H1 (cell line): Measurements from ENCODE around the gene CENPP. TPM values are rescaled to one million over a fixed set of nuclear protein-coding genes. Genes with fewer than 3 reads are reported as not detected.

Source experiments
- CBX8 ChIP-seq: fragments of 300-800, 300-1000 bp; sonication (generic); IDR thresholded peaks from 2 replicates; pipeline ENCODE4 v1.7.1; 2016; ENCODE audit warnings: low read depth, low read length, borderline replicate concordance
- KDM1A ChIP-seq: fragments of 200-600, 300-600 bp; sonication (generic); IDR thresholded peaks from 2 replicates; pipeline ENCODE4 v1.7.1; 2016; ENCODE audit warnings: mild to moderate bottlenecking, low read length, borderline replicate concordance
- POU5F1 ChIP-seq: IDR thresholded peaks from 2 replicates; pipeline ENCODE4 v1.6.1; 2011; ENCODE audit warnings: low read depth, mild to moderate bottlenecking, low read length, moderate library complexity
- polyA plus RNA-seq, 7 experiments: library from polyadenylated mRNA; depleted of rRNA in 3 of 7; stranded (reverse) in 5 of 7; unstranded in 2 of 7; fragments of >200 nt in 5 of 7; fragments of 200-250 nt in 2 of 7; gene quantifications; 1 replicate in 5 of 7; 2 replicates in 1 of 7; 4 replicates in 1 of 7; pipeline versions ENCODE4 v1.2.1 to v1.2.3, GENCODE V29; 2011 to 2013; ENCODE audit warnings: missing spikeins in 2 of 7, mixed read lengths in 2 of 7
- total RNA-seq: library from RNA; stranded (reverse); fragmentation: NEBNext Ultra II Directional; extraction: Animal tissue kit (Norgen Biotek cat#: 25700); gene quantifications from 2 replicates; pipeline ENCODE4 v1.2.1, GENCODE V29; 2021
- TF ChIP-seq, protein P1 (sequence below): IDR thresholded peaks from 2 replicates; pipeline ENCODE4 v1.6.1; 2012; ENCODE audit warnings: inconsistent platforms
- TF ChIP-seq, protein P2 (sequence below): fragments of 300-600 bp; sonication (generic); IDR thresholded peaks from 2 replicates; pipeline ENCODE4 v1.7.1; 2012; ENCODE audit warnings: low read length, moderate library complexity, mild to moderate bottlenecking, inconsistent platforms; ENCODE audit not compliant: insufficient replicate concordance

CENPP gene
- total and polyA plus RNA-seq, 2 of the 8 experiments (the other 6 are each of a cell fraction or from before 2014, with no cell fraction given), result 2.7 to 10.8 TPM

DNA sequence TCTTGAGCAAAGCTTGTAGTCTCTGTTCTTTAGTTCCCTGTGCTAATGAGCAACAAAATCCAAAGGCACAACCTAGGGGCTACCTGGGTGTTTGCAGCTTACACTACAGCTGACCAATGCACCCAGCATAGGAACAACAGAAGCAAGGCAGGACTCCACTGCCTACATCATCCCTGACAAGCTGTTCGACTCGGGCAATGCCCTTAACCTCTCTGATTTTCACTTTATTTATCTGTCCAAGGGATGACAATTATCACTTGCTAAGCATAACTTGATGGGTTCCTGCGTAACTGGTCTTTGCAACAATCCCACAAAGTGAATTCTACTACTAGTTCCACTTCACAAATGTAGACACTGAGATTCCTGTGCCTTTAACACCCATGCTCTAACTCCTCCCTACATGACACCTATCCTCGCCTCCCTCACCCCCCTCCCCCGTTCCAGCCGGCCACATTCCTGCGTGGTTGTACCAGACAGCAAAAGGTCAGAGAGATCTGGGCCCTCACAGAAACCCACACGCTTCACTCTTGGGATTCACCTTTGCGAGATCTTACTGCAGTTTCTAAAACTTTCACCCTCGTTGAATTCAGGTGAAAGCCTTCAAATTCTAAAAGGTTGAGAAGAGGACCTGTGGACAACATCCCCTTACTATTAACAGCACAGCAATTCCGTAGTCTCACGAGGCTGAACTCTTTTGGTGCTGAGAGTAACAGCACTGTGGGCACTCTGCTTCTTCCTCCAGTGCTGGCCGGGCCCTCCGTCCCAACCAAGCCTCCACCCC is 343.2 kb downstream of the CENPP start (continued):
- peak; percentile 49; the same call in 1 of the 2 replicates for TF ChIP-seq KDM1A
- TF ChIP-seq POU5F1, result no peak
- TF ChIP-seq, protein P1, sequence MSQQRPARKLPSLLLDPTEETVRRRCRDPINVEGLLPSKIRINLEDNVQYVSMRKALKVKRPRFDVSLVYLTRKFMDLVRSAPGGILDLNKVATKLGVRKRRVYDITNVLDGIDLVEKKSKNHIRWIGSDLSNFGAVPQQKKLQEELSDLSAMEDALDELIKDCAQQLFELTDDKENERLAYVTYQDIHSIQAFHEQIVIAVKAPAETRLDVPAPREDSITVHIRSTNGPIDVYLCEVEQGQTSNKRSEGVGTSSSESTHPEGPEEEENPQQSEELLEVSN, result no peak
- TF ChIP-seq, protein P2, sequence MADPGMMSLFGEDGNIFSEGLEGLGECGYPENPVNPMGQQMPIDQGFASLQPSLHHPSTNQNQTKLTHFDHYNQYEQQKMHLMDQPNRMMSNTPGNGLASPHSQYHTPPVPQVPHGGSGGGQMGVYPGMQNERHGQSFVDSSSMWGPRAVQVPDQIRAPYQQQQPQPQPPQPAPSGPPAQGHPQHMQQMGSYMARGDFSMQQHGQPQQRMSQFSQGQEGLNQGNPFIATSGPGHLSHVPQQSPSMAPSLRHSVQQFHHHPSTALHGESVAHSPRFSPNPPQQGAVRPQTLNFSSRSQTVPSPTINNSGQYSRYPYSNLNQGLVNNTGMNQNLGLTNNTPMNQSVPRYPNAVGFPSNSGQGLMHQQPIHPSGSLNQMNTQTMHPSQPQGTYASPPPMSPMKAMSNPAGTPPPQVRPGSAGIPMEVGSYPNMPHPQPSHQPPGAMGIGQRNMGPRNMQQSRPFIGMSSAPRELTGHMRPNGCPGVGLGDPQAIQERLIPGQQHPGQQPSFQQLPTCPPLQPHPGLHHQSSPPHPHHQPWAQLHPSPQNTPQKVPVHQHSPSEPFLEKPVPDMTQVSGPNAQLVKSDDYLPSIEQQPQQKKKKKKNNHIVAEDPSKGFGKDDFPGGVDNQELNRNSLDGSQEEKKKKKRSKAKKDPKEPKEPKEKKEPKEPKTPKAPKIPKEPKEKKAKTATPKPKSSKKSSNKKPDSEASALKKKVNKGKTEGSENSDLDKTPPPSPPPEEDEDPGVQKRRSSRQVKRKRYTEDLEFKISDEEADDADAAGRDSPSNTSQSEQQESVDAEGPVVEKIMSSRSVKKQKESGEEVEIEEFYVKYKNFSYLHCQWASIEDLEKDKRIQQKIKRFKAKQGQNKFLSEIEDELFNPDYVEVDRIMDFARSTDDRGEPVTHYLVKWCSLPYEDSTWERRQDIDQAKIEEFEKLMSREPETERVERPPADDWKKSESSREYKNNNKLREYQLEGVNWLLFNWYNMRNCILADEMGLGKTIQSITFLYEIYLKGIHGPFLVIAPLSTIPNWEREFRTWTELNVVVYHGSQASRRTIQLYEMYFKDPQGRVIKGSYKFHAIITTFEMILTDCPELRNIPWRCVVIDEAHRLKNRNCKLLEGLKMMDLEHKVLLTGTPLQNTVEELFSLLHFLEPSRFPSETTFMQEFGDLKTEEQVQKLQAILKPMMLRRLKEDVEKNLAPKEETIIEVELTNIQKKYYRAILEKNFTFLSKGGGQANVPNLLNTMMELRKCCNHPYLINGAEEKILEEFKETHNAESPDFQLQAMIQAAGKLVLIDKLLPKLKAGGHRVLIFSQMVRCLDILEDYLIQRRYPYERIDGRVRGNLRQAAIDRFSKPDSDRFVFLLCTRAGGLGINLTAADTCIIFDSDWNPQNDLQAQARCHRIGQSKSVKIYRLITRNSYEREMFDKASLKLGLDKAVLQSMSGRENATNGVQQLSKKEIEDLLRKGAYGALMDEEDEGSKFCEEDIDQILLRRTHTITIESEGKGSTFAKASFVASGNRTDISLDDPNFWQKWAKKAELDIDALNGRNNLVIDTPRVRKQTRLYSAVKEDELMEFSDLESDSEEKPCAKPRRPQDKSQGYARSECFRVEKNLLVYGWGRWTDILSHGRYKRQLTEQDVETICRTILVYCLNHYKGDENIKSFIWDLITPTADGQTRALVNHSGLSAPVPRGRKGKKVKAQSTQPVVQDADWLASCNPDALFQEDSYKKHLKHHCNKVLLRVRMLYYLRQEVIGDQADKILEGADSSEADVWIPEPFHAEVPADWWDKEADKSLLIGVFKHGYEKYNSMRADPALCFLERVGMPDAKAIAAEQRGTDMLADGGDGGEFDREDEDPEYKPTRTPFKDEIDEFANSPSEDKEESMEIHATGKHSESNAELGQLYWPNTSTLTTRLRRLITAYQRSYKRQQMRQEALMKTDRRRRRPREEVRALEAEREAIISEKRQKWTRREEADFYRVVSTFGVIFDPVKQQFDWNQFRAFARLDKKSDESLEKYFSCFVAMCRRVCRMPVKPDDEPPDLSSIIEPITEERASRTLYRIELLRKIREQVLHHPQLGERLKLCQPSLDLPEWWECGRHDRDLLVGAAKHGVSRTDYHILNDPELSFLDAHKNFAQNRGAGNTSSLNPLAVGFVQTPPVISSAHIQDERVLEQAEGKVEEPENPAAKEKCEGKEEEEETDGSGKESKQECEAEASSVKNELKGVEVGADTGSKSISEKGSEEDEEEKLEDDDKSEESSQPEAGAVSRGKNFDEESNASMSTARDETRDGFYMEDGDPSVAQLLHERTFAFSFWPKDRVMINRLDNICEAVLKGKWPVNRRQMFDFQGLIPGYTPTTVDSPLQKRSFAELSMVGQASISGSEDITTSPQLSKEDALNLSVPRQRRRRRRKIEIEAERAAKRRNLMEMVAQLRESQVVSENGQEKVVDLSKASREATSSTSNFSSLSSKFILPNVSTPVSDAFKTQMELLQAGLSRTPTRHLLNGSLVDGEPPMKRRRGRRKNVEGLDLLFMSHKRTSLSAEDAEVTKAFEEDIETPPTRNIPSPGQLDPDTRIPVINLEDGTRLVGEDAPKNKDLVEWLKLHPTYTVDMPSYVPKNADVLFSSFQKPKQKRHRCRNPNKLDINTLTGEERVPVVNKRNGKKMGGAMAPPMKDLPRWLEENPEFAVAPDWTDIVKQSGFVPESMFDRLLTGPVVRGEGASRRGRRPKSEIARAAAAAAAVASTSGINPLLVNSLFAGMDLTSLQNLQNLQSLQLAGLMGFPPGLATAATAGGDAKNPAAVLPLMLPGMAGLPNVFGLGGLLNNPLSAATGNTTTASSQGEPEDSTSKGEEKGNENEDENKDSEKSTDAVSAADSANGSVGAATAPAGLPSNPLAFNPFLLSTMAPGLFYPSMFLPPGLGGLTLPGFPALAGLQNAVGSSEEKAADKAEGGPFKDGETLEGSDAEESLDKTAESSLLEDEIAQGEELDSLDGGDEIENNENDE, result no peak
- TF ChIP-seq CBX8, result no peak
